Activated T-helper 1 cell treated with anti-CD3 and anti-CD28 coated beads, Interleukin-12 subunit alpha, Interleukin-12 subunit beta, Interleukin-2, Interleukin-4 antibody, amounts not matched to agents 30 ng/mL and 10 ng/mL and 1 ng/mL, durations not matched to agents 14 hours and 24 hours and 36 hours (primary cell): ENCODE measurements around the gene NRG2. TPM values are rescaled to one million over a fixed set of nuclear protein-coding genes. Genes with fewer than 3 reads are reported as not detected.
A peak's percentile ranks its signal among the peaks of the same experiment; 100 is the strongest.

Experiments used
- DNase-seq: peaks from one replicate; pipeline ENCODE4 v3.0.0; 2021; ENCODE audit warnings: low spot score
- H3K27ac Mint-ChIP-seq: one replicate; pipeline ENCODE4 v1.8.0; 2021; ENCODE audit warnings: mild to moderate bottlenecking, mixed read lengths
- H3K27me3 Mint-ChIP-seq: one replicate; pipeline ENCODE4 v1.8.0; 2022; ENCODE audit warnings: mild to moderate bottlenecking, moderate library complexity, mixed read lengths; ENCODE audit not compliant: insufficient read depth
- H3K36me3 Mint-ChIP-seq: one replicate; pipeline ENCODE4 v1.8.0; 2021; ENCODE audit warnings: low read depth, mixed read lengths
- H3K4me1 Mint-ChIP-seq: one replicate; pipeline ENCODE4 v1.8.0; 2021; ENCODE audit warnings: low read depth, mixed read lengths
- H3K4me3 Mint-ChIP-seq: one replicate; pipeline ENCODE4 v1.8.0; 2021; ENCODE audit warnings: mild to moderate bottlenecking, moderate library complexity, mixed read lengths
- H3K9me3 Mint-ChIP-seq: one replicate; pipeline ENCODE4 v1.8.0; 2021; ENCODE audit warnings: mixed read lengths
- intact Hi-C: fragments of 100-400 bp; cut with micrococcal nuclease; formaldehyde crosslinking; loops from one replicate; pipeline ENCODE4 v1.15.1; 2024
- total RNA-seq: library from RNA; stranded (reverse); gene quantifications from 2 replicates; pipeline ENCODE4 v1.2.3, GENCODE V29; 2022

The NRG2 gene
- total RNA-seq, 1 donor from 2014 or later: 0.08 TPM

DNA sequence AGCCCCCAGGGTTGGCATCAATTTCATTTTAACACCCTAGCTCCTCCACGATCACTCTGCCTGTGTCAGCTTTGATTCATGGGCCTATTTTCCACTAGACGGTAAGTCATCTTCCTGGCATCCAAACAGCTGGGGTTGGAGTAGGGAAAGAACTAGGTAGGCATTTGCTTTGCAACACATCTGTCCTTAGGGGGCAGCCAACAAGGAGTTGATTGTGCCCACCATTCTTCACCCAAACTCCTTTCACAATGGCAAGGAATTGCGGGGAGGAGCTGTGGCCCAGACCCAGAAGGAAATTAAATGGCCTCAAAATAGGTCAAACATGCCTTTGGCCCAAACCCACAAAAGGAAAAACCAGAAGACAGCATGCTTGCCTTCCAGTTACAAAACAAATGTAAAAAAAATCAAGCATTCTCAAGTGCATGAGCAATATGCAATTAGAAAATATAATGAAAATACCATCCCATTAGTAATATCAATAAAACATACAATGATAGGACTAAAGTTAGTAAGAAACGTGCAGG lies 71.8 kb downstream of the NRG2 start:
- H3K4me1 Mint-ChIP-seq: no peaks in the 10 kb centered on the region
- no peak overlapping the region for H3K27ac Mint-ChIP-seq
- intact Hi-C loops: no loop called here
- DNase-seq: no peak
- no peaks in the 10 kb centered on the region for H3K36me3 Mint-ChIP-seq
- H3K4me3 Mint-ChIP-seq: no peak overlapping the region
- H3K9me3 Mint-ChIP-seq: no peaks in the 10 kb centered on the region
- H3K27me3 Mint-ChIP-seq: peaks cover 17% of the 10 kb centered on the region

DNA sequence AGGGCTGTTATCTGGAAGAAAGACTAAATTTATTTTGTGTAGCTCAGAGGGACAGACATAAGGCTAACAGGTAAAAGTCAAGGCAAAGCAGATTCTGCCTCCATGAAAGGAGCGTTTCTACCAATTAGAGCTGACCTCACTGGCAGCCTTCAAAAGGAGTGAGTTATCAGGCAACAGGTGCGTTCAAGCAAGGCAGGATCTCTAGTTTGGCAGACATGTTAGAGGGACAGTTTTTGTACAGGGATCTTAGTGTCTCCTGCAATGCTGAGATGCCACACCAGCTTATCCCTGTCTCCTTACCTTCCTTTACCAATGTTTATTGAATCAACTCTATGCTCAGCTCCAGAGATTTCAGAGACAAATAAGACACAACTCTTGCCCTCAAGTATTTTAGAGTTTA lies 73.8 kb downstream of the NRG2 start:
- intact Hi-C loops: no loop called here
- H3K4me3 Mint-ChIP-seq: no peak overlapping the region
- no peak overlapping the region for H3K27ac Mint-ChIP-seq
- no peaks in the 10 kb centered on the region for H3K36me3 Mint-ChIP-seq
- H3K4me1 Mint-ChIP-seq: no peaks in the 10 kb centered on the region
- no peaks in the 10 kb centered on the region for H3K9me3 Mint-ChIP-seq
- H3K27me3 Mint-ChIP-seq: peaks cover 23% of the 10 kb centered on the region
- no peak for DNase-seq

DNA sequence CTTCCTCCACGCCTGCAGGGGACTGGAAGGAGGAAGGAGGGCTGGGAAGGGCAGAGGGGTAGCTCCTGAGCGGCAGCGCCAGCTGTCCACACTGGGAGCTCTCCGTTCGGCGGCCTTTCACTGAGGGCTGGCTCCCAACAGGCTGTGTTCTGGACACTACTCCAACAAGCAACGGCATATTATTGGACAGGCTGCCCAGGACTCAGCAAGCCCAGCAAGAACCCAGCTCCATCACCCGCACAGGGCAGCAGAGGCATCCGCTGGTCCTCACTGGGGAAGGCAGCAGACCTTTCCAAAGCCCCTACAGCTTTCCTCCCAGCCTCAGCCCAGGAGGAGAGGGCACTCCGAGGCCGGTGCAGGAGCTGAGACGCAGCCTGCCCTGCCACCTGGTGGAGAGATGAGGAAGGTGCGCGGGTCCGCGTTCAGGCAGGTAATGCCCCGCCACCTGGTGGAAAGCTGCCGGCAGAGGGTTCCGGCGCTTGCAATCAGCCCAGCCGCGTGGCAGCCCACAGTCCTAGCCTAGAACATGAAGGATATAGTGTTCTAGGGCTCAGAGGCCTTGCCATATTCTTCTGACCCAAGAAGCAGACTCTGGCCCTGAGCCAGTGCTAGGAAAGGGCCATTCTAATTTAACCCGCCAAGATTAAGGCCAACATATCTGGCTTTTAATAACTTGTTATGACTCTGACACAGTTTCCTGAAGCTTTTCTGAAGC lies 74.4 kb downstream of the NRG2 start:
- H3K36me3 Mint-ChIP-seq: no peaks in the 10 kb centered on the region
- no peaks in the 10 kb centered on the region for H3K4me1 Mint-ChIP-seq
- peak; percentile 77 for DNase-seq
- no peaks in the 10 kb centered on the region for H3K9me3 Mint-ChIP-seq
- intact Hi-C loops: loop anchor here (1.0 kb wide), 3 partner anchors 124 to 189 kb away; no protein-coding TSS in a partner anchor
- H3K27me3 Mint-ChIP-seq: peaks cover 29% of the 10 kb centered on the region
- no peak overlapping the region for H3K27ac Mint-ChIP-seq
- no peak overlapping the region for H3K4me3 Mint-ChIP-seq

DNA sequence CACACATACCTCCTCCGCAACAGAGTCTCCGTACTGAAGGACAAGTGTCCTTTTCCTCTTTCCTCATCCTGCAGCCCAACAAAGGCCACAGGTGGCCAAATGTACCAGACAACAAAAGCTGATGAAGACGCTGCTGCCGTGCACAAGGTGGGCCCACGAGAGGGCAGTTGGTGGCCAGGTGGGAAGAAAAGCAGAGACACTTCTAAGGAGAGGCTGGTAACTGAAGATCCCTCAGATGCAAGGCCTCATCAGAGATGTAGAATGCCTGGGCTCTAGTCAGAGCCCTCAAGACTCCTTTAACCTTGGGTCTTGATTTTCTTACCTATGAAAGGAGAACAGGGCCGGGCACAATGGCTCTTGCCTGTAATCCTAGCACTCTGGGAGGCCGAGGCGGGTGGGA lies 75.7 kb downstream of the NRG2 start:
- Mint-ChIP-seq H3K27me3 (peaks cover 30% of the 10 kb centered on the region), H3K9me3 (no peaks in the 10 kb centered on the region), H3K27ac (no peak overlapping the region), H3K4me3 (no peak overlapping the region), H3K4me1 (no peaks in the 10 kb centered on the region), H3K36me3 (no peaks in the 10 kb centered on the region)
- intact Hi-C loops: no loop called here
- no peak for DNase-seq

DNA sequence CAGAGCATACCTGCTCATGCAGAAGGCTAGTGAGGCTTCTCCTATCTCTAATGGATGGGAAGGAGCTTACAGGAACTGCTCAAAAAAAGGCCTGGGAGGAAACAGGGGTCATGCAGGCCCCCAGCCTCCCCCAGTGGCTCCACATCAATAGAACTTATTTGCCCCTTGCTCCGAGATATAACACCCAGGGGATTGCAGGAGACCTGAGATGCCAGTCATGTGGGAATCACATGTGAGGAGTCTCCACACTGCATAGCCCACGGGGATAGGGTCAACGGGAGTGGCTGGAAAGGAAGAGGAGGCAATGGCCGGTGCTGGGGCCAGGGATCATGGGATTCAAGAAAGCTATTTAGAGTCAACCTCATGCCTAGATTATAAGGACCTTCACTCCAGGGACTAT lies 76.2 kb downstream of the NRG2 start:
- no peak for DNase-seq
- Mint-ChIP-seq H3K4me3 (no peak overlapping the region), H3K27me3 (peaks cover 32% of the 10 kb centered on the region), H3K9me3 (no peaks in the 10 kb centered on the region), H3K36me3 (no peaks in the 10 kb centered on the region), H3K4me1 (no peaks in the 10 kb centered on the region), H3K27ac (no peak overlapping the region)
- intact Hi-C loops: no loop called here

DNA sequence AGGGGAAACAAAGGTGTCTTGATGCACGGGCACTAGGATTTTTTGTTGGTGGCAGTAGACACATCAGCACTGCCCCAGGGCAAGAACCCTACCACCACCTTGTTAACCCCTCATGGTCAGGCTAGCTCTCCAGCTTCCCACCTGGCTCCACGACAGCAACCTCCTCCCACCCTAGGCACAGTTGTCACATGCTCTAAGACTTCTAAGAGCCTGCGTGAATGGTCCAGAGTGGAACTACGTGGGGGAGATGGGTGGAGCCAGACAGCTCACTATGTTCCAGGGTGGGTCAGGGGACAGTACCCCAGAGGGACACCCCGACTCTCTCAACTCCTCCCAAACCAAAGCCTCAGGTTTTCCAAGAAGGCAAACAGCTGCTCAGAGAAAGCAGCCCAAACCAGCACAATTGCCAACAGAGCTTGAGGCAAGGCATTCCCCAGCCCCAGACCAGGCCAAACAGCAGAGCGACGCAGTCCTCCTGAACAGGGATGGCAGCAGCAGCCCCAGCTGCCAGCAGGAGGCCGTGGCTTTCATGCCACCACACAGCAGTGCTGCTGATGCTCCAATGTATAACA lies 78.0 kb downstream of the NRG2 start:
- peaks cover 29% of the 10 kb centered on the region for H3K27me3 Mint-ChIP-seq
- H3K27ac Mint-ChIP-seq: no peak overlapping the region
- H3K9me3 Mint-ChIP-seq: no peaks in the 10 kb centered on the region
- no peak overlapping the region for H3K4me3 Mint-ChIP-seq
- H3K36me3 Mint-ChIP-seq: no peaks in the 10 kb centered on the region
- no peak for DNase-seq
- intact Hi-C loops: no loop called here
- no peaks in the 10 kb centered on the region for H3K4me1 Mint-ChIP-seq

DNA sequence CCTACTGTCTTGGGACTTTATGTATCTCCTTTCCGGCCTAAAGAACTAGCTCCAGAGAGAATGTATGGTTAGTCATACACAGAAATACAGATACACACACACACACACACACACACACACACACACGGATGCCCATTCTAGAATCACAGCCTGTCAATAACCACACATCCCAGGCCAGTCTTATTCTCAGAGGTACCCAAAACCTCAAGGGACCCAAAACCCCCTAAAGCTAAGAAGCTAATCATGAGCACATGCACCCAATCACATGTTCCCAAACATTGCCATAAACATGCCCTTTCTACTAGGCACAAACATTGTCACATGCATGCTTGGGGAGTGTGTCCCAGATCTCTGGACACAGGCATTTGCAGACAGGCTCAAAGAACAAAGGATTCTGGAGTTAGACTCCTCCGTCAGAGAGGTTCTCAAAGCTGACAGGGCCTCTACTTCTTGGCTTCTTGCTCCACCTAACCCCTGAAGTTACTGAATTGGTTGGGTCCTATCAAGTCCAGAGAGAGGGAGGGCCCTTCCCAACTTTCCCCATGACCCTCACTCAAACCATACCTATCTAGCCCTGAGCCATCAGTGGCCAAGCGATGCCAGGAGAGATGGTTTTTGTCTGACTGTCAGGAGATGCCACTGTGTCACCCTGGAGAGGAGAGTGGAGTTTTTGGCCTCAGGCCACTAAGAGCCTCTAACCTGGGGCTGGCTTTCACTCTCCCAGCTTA lies 78.7 kb downstream of the NRG2 start:
- Mint-ChIP-seq H3K27ac (no peak overlapping the region), H3K4me3 (no peak overlapping the region), H3K9me3 (no peaks in the 10 kb centered on the region), H3K27me3 (peaks cover 25% of the 10 kb centered on the region), H3K4me1 (no peaks in the 10 kb centered on the region), H3K36me3 (no peaks in the 10 kb centered on the region)
- intact Hi-C loops: no loop called here
- DNase-seq: no peak

DNA sequence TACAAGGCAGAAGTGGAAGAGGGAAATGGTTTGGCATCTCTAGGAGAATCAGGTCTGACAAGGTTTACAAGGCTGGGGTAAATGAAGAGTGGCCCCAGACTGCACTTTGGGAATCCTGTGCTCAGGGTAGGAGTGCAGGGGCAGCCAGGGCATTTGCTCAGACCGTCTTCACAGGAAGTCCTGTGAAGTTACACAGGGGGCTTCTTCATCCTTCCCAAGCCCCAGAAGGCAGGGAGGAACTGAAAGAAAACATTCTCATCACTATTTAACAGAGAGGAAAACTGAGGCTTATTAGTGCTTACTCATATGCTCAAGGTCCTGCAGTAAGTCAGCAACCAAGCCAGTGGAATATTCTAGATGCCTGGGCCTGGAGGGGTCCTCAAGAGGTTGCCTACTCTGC lies 80.7 kb downstream of the NRG2 start:
- no peaks in the 10 kb centered on the region for H3K9me3 Mint-ChIP-seq
- H3K4me3 Mint-ChIP-seq: no peak overlapping the region
- no peaks in the 10 kb centered on the region for H3K36me3 Mint-ChIP-seq
- no peaks in the 10 kb centered on the region for H3K4me1 Mint-ChIP-seq
- peaks cover 22% of the 10 kb centered on the region for H3K27me3 Mint-ChIP-seq
- intact Hi-C loops: no loop called here
- no peak for DNase-seq
- no peak overlapping the region for H3K27ac Mint-ChIP-seq

DNA sequence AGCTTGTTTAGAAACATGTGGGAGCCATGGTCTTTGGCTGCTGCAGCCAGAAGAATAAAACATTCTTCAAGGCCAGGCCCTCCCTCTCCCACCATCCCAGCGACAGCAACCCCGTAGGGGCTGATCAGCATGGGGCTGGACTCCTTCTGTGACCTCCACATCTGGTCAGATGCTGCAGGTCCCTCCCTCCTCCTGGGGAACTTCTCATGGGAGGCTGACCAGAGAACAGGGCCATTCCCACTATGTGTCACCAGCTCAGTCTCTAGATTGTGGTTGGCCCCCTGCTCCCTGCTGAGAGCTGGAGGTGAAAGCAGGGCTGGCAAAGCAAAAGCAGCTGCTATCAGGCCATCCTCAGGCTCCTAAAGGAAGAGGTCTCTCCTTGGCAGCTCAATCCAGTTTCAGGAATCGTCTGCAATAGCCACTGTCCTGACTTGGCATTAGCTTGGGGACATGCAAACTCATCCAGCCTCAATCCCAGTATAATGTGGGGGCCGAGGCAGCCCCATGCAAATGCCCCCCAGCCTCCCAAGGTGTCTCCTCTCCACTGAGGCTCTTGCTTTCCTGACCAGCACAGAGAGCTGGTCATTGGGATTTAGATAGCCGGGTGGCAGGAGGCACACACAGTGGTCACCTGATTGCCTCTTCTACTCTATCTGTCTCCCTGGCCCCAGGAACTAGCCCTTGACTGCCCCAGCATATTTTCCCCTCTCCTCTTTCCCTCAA lies 81.5 kb downstream of the NRG2 start:
- intact Hi-C loops: no loop called here
- H3K4me3 Mint-ChIP-seq: no peak overlapping the region

DNA sequence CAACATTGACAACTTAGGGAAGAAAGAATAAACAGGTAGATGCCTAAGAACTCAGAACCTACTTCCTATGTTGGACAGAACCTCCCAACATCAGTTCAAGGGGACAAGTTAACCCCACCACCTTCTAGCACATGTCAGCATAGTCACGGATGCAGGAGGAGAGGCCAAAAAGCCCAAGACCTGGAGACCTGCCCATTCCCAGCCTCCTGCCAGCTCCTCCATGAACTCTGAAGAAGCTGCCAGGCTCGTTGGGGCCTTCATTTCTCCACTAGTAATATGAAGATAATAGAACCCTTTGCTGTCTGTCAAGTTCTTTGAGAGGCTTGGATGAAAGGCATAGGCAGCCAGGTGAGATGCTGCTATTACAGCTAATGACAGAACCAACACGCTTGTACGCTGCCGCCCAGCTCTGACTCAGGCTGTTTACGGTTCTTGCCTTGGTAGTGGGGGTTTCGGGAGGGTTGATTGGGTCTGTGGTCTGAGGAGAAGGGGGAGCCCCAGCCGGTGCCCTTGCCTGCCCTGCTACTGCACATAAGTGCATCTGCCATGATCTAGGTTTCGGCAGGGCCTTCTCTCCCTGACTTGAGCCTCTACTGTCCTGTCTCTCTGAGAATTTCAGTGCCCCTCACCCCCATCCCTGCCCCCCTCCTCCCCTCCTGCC lies 82.2 kb downstream of the NRG2 start:
- H3K4me3 Mint-ChIP-seq: no peak overlapping the region
- intact Hi-C loops: no loop called here
- no peak for DNase-seq
- H3K27ac Mint-ChIP-seq: no peak overlapping the region
- H3K9me3 Mint-ChIP-seq: no peaks in the 10 kb centered on the region
- H3K4me1 Mint-ChIP-seq: no peaks in the 10 kb centered on the region
- H3K36me3 Mint-ChIP-seq: no peaks in the 10 kb centered on the region
- peaks cover 18% of the 10 kb centered on the region for H3K27me3 Mint-ChIP-seq

More for the DNA sequence above, 81.5 kb downstream of the NRG2 start:
- no peaks in the 10 kb centered on the region for H3K9me3 Mint-ChIP-seq
- peaks cover 22% of the 10 kb centered on the region for H3K27me3 Mint-ChIP-seq
- H3K27ac Mint-ChIP-seq: no peak overlapping the region
- H3K4me1 Mint-ChIP-seq: no peaks in the 10 kb centered on the region
- DNase-seq: no peak
- H3K36me3 Mint-ChIP-seq: no peaks in the 10 kb centered on the region

DNA sequence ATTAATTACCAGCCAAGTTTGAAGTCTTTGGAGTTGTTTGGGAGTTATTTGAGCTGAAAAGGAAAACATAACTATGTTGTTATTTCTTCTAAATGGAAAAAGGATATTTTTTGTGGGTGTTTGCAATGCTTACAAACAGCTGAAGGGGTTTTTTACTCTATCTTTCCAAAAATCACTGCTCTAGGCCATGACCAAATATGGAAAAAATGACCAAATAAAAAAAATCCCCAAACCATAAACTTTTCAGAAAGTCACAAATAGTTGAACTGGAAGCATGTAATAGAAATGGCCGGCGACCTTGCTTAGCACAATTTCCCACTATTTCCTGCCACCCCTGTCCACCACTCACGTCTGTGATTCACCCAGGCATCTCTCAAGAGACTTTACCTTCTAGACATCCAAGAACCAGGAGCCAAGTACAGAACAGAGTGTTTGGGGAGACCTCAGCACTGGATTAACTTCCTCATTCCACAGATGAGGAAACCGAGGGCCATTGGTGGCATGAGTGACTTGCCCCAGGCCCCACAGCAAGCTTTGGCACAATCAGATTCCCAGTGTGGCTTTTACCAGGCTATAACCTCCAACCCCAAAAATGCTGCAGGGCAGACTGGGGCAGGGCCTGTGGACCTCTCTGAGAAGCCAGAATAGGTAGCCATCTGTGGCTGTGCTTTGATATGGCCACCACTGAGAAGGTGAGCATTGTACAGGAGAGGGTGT lies 84.5 kb downstream of the NRG2 start:
- H3K9me3 Mint-ChIP-seq: no peaks in the 10 kb centered on the region
- no peaks in the 10 kb centered on the region for H3K36me3 Mint-ChIP-seq
- H3K27ac Mint-ChIP-seq: no peak overlapping the region
- peaks cover 8% of the 10 kb centered on the region for H3K27me3 Mint-ChIP-seq
- H3K4me1 Mint-ChIP-seq: no peaks in the 10 kb centered on the region
- intact Hi-C loops: no loop called here
- H3K4me3 Mint-ChIP-seq: no peak overlapping the region
- DNase-seq: no peak

DNA sequence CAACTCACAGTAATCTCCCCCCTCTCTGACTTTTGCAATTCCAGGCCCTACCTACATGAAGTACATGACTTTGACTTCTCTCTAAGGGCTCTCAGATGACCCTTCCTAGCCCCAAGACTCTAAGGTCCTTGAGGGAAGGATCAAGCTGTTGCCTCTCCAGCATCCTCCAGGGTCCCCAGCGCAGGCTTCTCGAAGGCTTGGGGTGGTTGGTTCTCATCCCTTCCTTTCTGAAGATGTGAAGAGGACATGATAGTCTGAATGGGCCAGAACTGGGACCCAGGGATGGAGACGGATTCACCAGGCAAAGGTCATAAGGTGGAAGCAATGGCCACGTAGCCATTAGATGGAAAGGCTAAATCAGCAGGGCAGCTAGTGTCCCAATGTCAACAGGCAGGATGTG lies 86.8 kb downstream of the NRG2 start:
- H3K36me3 Mint-ChIP-seq: no peaks in the 10 kb centered on the region
- no peaks in the 10 kb centered on the region for H3K9me3 Mint-ChIP-seq
- no peaks in the 10 kb centered on the region for H3K27me3 Mint-ChIP-seq
- intact Hi-C loops: no loop called here
- H3K4me3 Mint-ChIP-seq: no peak overlapping the region
- H3K4me1 Mint-ChIP-seq: no peaks in the 10 kb centered on the region
- DNase-seq: no peak
- H3K27ac Mint-ChIP-seq: no peak overlapping the region
